Right atrium auricular region (tissue), 2 donors: ENCODE measurements around the gene MAFF. TPM values are rescaled to one million over a fixed set of nuclear protein-coding genes. Genes with fewer than 3 reads are reported as not detected.
"Not testable (repeated sequence)": the region's sequence is repeated elsewhere in the genome, so short reads cannot be mapped to it uniquely, and the experiment has no call there.

Experiments
- DNase-seq: peaks from one replicate; pipeline ENCODE4 v3.0.0-alpha.2; 2019; ENCODE audit warnings: low spot score
- H3K27ac ChIP-seq, 2 donors: fragments of 200-600 bp; sonication (generic); 1 replicate in 1 of 2; 2 replicates in 1 of 2; pipeline ENCODE4 v1.5.1; 2016 to 2019
- H3K27me3 ChIP-seq, 2 donors: fragments of 200-600 bp; sonication (generic); one replicate each; pipeline versions ENCODE4 v1.5.1 to v1.6.0; 2017 to 2019
- H3K36me3 ChIP-seq: fragments of 200-600 bp; sonication (generic); one replicate; pipeline ENCODE4 v1.5.1; 2016
- H3K4me1 ChIP-seq, 2 donors: fragments of 200-600 bp; sonication (generic); one replicate each; pipeline versions ENCODE4 v1.5.1 to v1.6.0; 2017 to 2019
- H3K4me3 ChIP-seq, 2 donors: fragments of 200-600 bp; sonication (generic); 1 replicate in 1 of 2; 2 replicates in 1 of 2; pipeline ENCODE4 v1.5.1; 2017 to 2019; ENCODE audit warnings: mild to moderate bottlenecking in 1 of 2, moderate library complexity in 1 of 2
- H3K9me3 ChIP-seq, 2 donors: fragments of 200-600 bp; sonication (generic); one replicate each; pipeline ENCODE4 v1.5.1; 2019
- total RNA-seq, 2 donors: library from RNA; depleted of rRNA; stranded (reverse); fragments of >200 nt; gene quantifications; one replicate each; pipeline ENCODE4 v1.1.0, GENCODE V29; 2016
- TF ChIP-seq, protein P1 (sequence below), 2 donors: fragments of 200-600 bp; sonication (generic); IDR thresholded peaks; one replicate each; pipeline ENCODE4 v1.5.1; 2019; ENCODE audit warnings: antibody characterized with exemption in 2 of 2

Gene MAFF
- total RNA-seq, 2 donors from 2014 or later: 24.8 to 43.5 TPM

DNA sequence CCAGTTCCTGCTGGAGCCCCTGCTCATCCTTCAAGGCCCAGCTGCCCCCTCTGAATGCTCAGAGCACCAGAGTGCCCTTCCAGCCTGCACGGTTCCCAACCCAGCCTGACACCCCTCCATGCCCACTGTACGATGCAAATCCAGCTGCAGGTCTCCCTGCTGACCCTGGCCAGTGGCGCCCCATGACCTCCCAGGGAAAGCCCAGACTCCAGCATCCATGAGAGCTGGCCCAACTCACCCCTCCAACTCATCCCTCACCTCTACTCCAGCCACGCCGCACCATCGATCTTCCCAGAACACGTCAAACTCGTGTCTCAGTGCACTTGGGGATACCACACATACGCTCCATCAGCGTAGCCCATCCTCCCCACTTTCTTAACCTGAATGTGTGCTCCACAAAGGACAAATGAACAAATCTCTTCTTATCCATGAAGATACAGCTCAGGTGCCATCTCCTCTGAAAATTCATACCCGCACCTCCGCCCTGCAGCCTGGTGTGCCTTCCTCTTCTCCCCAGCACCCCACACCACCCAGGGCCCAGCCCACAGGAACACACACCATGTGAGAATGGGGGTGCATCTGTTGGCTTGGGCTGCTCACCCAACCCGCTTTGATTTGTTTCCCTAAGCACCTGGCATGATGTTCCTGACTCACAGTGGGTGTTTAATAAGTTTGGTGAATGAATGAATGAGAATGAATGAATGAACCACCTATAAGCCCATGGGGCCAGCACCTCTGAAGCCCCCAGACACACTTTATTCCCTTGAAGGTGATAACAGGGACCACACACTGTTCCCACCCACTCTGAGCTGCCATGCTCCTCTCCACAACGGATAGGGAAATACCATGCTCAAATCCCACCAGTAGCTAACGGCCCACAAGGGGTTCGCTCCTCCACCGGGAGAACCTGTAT lies 26.3 kb upstream of the MAFF start:
- Histone ChIP-seq H3K27ac (peak overlapping the region; percentile 83 to 97), H3K9me3 (no peaks in the 10 kb centered on the region), H3K36me3 (no peaks in the 10 kb centered on the region), H3K4me1 (peaks cover 0 to 59% of the 10 kb centered on the region in 2 donors), H3K27me3 (no peaks in the 10 kb centered on the region), H3K4me3 (no peak overlapping the region)
- TF ChIP-seq, protein P1, sequence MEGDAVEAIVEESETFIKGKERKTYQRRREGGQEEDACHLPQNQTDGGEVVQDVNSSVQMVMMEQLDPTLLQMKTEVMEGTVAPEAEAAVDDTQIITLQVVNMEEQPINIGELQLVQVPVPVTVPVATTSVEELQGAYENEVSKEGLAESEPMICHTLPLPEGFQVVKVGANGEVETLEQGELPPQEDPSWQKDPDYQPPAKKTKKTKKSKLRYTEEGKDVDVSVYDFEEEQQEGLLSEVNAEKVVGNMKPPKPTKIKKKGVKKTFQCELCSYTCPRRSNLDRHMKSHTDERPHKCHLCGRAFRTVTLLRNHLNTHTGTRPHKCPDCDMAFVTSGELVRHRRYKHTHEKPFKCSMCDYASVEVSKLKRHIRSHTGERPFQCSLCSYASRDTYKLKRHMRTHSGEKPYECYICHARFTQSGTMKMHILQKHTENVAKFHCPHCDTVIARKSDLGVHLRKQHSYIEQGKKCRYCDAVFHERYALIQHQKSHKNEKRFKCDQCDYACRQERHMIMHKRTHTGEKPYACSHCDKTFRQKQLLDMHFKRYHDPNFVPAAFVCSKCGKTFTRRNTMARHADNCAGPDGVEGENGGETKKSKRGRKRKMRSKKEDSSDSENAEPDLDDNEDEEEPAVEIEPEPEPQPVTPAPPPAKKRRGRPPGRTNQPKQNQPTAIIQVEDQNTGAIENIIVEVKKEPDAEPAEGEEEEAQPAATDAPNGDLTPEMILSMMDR (IDR thresholded peaks at IDR 0.05): no peak
- DNase-seq: no peak

DNA sequence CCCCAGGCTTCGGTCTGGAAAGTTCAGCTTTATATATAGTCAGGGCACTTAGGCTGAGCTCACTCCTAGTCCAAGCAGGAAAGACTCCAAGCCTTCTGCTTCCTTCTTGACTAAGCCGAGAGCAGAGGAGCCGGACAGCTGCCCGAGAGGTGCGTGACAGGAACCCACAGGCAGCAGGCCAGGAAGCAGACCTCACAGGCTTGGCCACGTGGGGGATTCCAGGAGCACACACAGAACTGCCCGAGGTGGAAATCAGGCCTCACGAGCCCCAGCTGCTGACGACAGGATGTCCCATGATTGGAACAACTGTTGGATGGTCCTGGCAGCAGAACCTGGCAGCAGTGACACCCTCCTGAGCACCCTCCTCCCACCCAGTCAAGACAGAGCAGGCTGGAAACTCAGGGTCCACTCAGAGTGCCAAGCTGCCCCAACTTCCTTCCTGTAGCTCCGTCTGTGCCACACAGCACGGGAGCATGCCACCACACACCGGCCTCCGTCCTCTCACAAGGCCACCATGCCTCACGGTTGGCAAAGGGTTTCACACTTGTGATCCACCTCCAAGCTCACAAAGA lies 25.5 kb upstream of the MAFF start:
- Histone ChIP-seq H3K4me3 (no peak overlapping the region), H3K36me3 (no peaks in the 10 kb centered on the region), H3K27me3 (no peaks in the 10 kb centered on the region), H3K9me3 (no peaks in the 10 kb centered on the region), H3K27ac (peak overlapping the region; percentile 83 to 97), H3K4me1 (peaks cover 0 to 61% of the 10 kb centered on the region in 2 donors)
- TF ChIP-seq, protein P1 (IDR thresholded peaks at IDR 0.05): no peak
- peak; percentile 87 for DNase-seq

DNA sequence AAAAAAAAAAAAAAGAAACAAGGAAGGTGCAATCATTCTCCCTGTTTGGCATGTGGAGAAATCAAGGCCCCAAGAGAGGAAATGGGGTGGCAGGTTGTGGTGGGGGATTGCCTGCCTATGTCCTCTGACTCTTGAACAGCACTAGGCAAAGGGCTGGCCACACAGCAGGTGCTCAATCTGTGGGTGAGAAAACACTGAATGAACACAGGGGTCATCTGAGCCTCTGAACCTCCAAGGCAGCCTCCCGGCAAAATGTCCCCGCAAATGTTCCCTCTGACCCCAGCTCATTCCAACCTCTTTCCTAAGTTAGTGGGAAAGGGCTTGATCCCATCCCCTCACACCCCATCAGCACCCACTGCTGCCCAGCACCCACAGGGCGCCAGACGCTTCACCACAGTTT lies 24.8 kb upstream of the MAFF start:
- TF ChIP-seq, protein P1 (IDR thresholded peaks at IDR 0.05): no peak
- Histone ChIP-seq H3K9me3 (no peaks in the 10 kb centered on the region), H3K4me1 (peaks cover 0 to 62% of the 10 kb centered on the region in 2 donors), H3K27ac (peak overlapping the region; percentile 83 to 97), H3K4me3 (no peak overlapping the region), H3K36me3 (no peaks in the 10 kb centered on the region), H3K27me3 (no peaks in the 10 kb centered on the region)
- no peak for DNase-seq

DNA sequence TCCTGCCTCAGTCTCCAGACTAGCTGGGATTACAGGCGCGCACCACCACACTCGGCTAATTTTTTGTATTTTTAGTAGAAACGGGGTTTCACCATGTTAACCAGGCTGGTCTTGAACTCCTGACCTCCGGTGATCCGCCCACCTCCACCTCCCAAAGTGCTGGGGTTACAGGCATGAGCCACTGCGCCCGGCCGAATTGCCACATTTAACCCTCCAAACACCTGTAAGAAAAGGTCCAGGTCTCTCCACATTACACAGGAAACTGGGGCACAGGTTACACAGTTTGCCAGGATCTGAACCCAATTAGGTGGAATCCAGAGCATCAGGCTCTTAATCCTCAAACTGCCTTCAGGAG lies 24.2 kb upstream of the MAFF start:
- DNase-seq, H3K4me3 ChIP-seq, H3K36me3 ChIP-seq, H3K27me3 ChIP-seq, H3K9me3 ChIP-seq: not testable (repeated sequence)
- H3K4me1 ChIP-seq: peaks cover 0 to 58% of the 10 kb centered on the region in 2 donors
- peak overlapping the region; percentile 83 to 97 for H3K27ac ChIP-seq

DNA sequence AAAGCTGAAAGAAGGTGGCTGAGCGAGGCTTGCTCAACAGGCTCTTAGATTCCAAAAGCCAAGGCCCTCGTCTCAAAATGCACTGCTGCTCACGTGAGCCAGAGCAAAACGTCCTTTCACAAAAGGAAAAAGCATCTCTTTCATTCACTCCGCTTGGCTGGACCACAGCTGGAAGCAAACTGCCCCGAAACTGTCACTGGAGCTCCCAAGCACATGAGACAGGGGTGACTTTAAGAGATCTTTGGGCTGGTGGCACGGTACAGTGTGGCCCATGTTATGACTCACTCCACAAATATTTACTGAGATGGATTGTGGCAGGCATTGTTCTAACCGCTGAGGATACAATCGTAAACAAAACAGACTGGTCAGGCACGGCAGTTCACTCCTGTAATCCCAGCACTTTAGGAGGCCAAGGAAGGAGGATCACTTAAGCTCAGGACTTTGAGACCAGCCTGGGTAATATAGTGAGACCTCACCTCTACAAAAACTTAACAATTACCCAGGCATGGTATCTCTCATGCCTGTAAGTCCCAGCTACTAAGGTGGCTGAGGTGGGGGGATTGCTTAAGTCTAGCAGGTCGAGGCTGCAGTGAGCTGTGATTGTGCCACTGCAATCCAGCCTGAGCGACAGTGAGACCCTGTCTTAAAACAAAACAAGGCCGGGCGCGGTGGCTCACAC lies 23.7 kb upstream of the MAFF start:
- Histone ChIP-seq H3K4me1 (peaks cover 0 to 53% of the 10 kb centered on the region in 2 donors), H3K4me3 (no peak overlapping the region), H3K27me3 (no peaks in the 10 kb centered on the region), H3K9me3 (no peaks in the 10 kb centered on the region), H3K36me3 (no peaks in the 10 kb centered on the region), H3K27ac (peak overlapping the region; percentile 83 to 97)
- peak; percentile 73 for DNase-seq
- TF ChIP-seq, protein P1 (IDR thresholded peaks at IDR 0.05): no peak

DNA sequence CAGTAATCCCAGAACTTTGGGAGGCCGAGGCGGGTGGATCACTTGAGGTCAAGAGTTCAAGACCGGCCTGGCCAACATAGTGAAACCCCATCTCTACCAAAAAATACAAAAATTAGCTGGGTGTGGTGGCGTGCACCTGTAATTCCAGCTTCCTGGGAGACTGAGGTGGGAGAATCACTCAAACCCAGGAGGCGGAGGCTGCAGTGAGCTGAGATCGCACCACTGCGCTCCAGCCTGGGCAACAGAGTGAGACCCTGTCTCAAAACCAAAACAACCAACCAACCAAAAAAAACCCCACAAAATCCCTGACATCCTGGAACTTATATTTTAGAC lies 23.2 kb upstream of the MAFF start:
- Histone ChIP-seq H3K4me1 (peaks cover 0 to 48% of the 10 kb centered on the region in 2 donors), H3K27ac (peak overlapping the region; percentile 83 to 97)
- not testable (repeated sequence) for DNase-seq, H3K36me3 ChIP-seq, H3K4me3 ChIP-seq, H3K9me3 ChIP-seq, H3K27me3 ChIP-seq
